SK-N-SH treated with all-trans-retinoic acid at 6 μM for 48 hours (cell line): ENCODE data around the gene SEPHS2.
A peak's percentile ranks its signal among the peaks of the same experiment; 100 is the strongest.

Source experiments
- ATAC-seq: fragments of 200-7000 bp; cut with Tn5 transposase; 3 replicates; pipeline ENCODE4 v1.9.1; 2020; ENCODE audit warnings: mild to moderate bottlenecking, moderate library complexity
- ARNTL ChIP-seq: fragments of 450-650 bp; formaldehyde crosslinking; IDR thresholded peaks from 2 replicates; pipeline ENCODE4 v1.5.0; 2020; ENCODE audit warnings: low read depth, mild to moderate bottlenecking, moderate library complexity, borderline replicate concordance
- CSDC2 ChIP-seq: fragments of 250-450 bp; sonication (Bioruptor Pico); IDR thresholded peaks from 2 replicates; pipeline ENCODE4 v1.5.0; 2020; ENCODE audit warnings: mild to moderate bottlenecking, moderate library complexity
- ESRRG ChIP-seq: fragments of 250-450 bp; sonication (Bioruptor Pico); IDR thresholded peaks from 2 replicates; pipeline ENCODE4 v1.6.1; 2021; ENCODE audit warnings: mild to moderate bottlenecking
- GLIS3 ChIP-seq: fragments of 250-450 bp; sonication (Bioruptor Pico); IDR thresholded peaks from 2 replicates; pipeline ENCODE4 v1.5.0; 2020; ENCODE audit warnings: mild to moderate bottlenecking, moderate library complexity
- OSR1 ChIP-seq: fragments of 250-450 bp; sonication (Bioruptor Pico); IDR thresholded peaks from 2 replicates; pipeline ENCODE4 v1.8.0; 2022; ENCODE audit warnings: moderate library complexity, mild to moderate bottlenecking, inconsistent platforms
- PATZ1 ChIP-seq: fragments of 250-450 bp; sonication (Bioruptor Pico); IDR thresholded peaks from 2 replicates; pipeline ENCODE4 v1.8.0; 2020; ENCODE audit warnings: mild to moderate bottlenecking, moderate library complexity, borderline replicate concordance
- POU6F1 ChIP-seq: fragments of 250-450 bp; sonication (Bioruptor Pico); IDR thresholded peaks from 2 replicates; pipeline ENCODE4 v1.8.0; 2021; ENCODE audit warnings: low read depth, mild to moderate bottlenecking, moderate library complexity, borderline replicate concordance
- PPARA ChIP-seq: fragments of 250-450 bp; sonication (Bioruptor Pico); IDR thresholded peaks from 2 replicates; pipeline ENCODE4 v1.5.0; 2020; ENCODE audit warnings: mild to moderate bottlenecking, borderline replicate concordance
- SNAI2 ChIP-seq: fragments of 250-450 bp; sonication (Bioruptor Pico); IDR thresholded peaks from 2 replicates; pipeline ENCODE4 v1.5.0; 2020; ENCODE audit warnings: mild to moderate bottlenecking, moderate library complexity
- TCF4 ChIP-seq: fragments of 250-450 bp; sonication (Bioruptor Pico); IDR thresholded peaks from 2 replicates; pipeline ENCODE4 v1.8.0; 2021; ENCODE audit warnings: mild to moderate bottlenecking, moderate library complexity, borderline replicate concordance
- TOX ChIP-seq: fragments of 250-450 bp; sonication (Bioruptor Pico); IDR thresholded peaks from 2 replicates; pipeline ENCODE4 v1.8.0; 2021; ENCODE audit warnings: mild to moderate bottlenecking, moderate library complexity, borderline replicate concordance
- ZFP3 ChIP-seq: fragments of 250-450 bp; sonication (Bioruptor Pico); IDR thresholded peaks from 2 replicates; pipeline ENCODE4 v1.5.0; 2020; ENCODE audit warnings: mild to moderate bottlenecking, moderate library complexity
- ZFP30 ChIP-seq: fragments of 450-650 bp; formaldehyde crosslinking; IDR thresholded peaks from 2 replicates; pipeline ENCODE4 v1.5.0; 2022; ENCODE audit warnings: mild to moderate bottlenecking, moderate library complexity
- ZNF565 ChIP-seq: fragments of 450-650 bp; formaldehyde crosslinking; conservative IDR thresholded peaks from 2 replicates; pipeline ENCODE4 v1.5.0; 2020; ENCODE audit warnings: low read depth, mild to moderate bottlenecking, moderate library complexity
- ZNF70 ChIP-seq: fragments of 450-650 bp; formaldehyde crosslinking; IDR thresholded peaks from 2 replicates; pipeline ENCODE4 v1.5.0; 2020; ENCODE audit warnings: mild to moderate bottlenecking, moderate library complexity
- ZNF8 ChIP-seq: fragments of 450-650 bp; formaldehyde crosslinking; IDR thresholded peaks from 2 replicates; pipeline ENCODE4 v1.5.0; 2020; ENCODE audit warnings: mild to moderate bottlenecking, moderate library complexity
- TF ChIP-seq, protein P1 (sequence below): fragments of 250-450 bp; sonication (Bioruptor Pico); IDR thresholded peaks from 2 replicates; pipeline ENCODE4 v1.5.0; 2020; ENCODE audit warnings: mild to moderate bottlenecking, moderate library complexity
- TF ChIP-seq, protein P2 (sequence below): fragments of 250-450 bp; sonication (Bioruptor Pico); IDR thresholded peaks from 2 replicates; pipeline ENCODE4 v1.5.1; 2020; ENCODE audit warnings: low read depth, mild to moderate bottlenecking, moderate library complexity

Gene SEPHS2

GRCh38 chr16:30430428-30430970 is 15.2 kb downstream of the SEPHS2 start:
- ATAC-seq = peak; percentile 12
- TF ChIP-seq, protein P1, sequence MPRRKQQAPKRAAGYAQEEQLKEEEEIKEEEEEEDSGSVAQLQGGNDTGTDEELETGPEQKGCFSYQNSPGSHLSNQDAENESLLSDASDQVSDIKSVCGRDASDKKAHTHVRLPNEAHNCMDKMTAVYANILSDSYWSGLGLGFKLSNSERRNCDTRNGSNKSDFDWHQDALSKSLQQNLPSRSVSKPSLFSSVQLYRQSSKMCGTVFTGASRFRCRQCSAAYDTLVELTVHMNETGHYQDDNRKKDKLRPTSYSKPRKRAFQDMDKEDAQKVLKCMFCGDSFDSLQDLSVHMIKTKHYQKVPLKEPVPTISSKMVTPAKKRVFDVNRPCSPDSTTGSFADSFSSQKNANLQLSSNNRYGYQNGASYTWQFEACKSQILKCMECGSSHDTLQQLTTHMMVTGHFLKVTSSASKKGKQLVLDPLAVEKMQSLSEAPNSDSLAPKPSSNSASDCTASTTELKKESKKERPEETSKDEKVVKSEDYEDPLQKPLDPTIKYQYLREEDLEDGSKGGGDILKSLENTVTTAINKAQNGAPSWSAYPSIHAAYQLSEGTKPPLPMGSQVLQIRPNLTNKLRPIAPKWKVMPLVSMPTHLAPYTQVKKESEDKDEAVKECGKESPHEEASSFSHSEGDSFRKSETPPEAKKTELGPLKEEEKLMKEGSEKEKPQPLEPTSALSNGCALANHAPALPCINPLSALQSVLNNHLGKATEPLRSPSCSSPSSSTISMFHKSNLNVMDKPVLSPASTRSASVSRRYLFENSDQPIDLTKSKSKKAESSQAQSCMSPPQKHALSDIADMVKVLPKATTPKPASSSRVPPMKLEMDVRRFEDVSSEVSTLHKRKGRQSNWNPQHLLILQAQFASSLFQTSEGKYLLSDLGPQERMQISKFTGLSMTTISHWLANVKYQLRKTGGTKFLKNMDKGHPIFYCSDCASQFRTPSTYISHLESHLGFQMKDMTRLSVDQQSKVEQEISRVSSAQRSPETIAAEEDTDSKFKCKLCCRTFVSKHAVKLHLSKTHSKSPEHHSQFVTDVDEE = no peak
- TF ChIP-seq OSR1 (CRISPR knock-in tag) (no peak), PATZ1 (CRISPR knock-in tag) (no peak), GLIS3 (no peak)

DNA sequence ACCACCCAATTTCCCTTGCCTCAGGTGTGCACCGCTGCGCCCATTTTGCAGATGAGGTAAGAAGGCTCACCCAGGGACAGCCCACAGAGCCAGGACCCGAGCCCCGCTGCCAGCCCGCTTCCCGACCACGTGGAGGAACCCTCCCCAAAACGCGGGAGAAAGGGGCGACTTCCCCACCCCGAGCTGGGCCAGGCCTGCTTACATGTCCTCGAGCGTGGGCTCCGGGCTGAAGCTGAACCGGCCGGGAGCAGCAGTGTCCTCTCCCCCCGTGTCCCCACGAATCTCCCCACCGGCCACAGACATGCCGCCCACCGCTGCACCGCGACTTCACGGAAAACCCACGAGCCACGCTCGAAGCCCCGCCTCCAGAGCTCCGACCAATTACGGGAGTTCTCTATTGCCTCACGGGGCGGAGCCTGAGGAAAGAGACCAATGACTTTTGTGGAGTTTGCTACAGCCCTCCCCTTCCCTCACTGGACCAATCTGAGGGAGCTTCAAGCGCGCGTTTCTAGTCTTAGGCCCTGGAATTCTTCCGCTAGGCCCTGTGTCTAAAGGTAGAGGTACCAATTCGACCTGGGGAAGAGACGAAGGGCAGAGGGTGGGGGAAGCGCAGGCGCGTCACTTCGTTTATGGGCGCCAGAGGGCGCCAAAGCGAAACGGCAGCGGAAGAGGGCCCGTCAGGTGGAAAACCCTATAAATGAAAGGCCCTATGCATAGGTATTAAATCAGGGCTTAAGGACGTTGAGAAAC is 15.8 kb downstream of the SEPHS2 start, which contains the start of gene DCTPP1:
TSS of gene DCTPP1 (minus strand) at position 353 of the 750 bp plus-strand sequence. CDS start at position 303, 50 bp downstream.
- TF ChIP-seq ZNF70 (CRISPR knock-in tag) (peak; percentile 68; the same call in 1 of the 2 replicates), ZNF8 (no peak), POU6F1 (CRISPR knock-in tag) (0 out of 2 replicates have a peak, but pooled peaks have one; percentile 31), ZNF565 (CRISPR knock-in tag) (no peak)
- peak; percentile 99 for ATAC-seq

GRCh38 chr16:30429418-30429677 is 16.3 kb downstream of the SEPHS2 start:
- ATAC-seq = peak; percentile 16
- TF ChIP-seq TCF4 (CRISPR knock-in tag) = no peak
- TF ChIP-seq POU6F1 (CRISPR knock-in tag) = no peak
- TF ChIP-seq OSR1 (CRISPR knock-in tag) = no peak
- no peak for TF ChIP-seq ZNF565 (CRISPR knock-in tag)
- TF ChIP-seq ARNTL (CRISPR knock-in tag) = no peak
- no peak for TF ChIP-seq ZFP3 (CRISPR knock-in tag)
- TF ChIP-seq ZNF8 = no peak
- no peak for TF ChIP-seq CSDC2 (CRISPR knock-in tag)
- TF ChIP-seq, protein P1 = no peak
- TF ChIP-seq PPARA (CRISPR knock-in tag) = no peak
- TF ChIP-seq TOX (CRISPR knock-in tag) = no peak
- no peak for TF ChIP-seq SNAI2 (CRISPR knock-in tag)
- TF ChIP-seq ESRRG (CRISPR knock-in tag) = no peak
- no peak for TF ChIP-seq GLIS3
- TF ChIP-seq ZFP30 (CRISPR knock-in tag) = no peak
- TF ChIP-seq, protein P2, sequence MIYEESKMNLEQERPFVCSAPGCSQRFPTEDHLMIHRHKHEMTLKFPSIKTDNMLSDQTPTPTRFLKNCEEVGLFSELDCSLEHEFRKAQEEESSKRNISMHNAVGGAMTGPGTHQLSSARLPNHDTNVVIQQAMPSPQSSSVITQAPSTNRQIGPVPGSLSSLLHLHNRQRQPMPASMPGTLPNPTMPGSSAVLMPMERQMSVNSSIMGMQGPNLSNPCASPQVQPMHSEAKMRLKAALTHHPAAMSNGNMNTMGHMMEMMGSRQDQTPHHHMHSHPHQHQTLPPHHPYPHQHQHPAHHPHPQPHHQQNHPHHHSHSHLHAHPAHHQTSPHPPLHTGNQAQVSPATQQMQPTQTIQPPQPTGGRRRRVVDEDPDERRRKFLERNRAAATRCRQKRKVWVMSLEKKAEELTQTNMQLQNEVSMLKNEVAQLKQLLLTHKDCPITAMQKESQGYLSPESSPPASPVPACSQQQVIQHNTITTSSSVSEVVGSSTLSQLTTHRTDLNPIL (CRISPR knock-in tag) = no peak
